KBM-7 (cell line): ENCODE results near the gene FCHO2.
"Not testable (repeated sequence)": the region's sequence is repeated elsewhere in the genome, so short reads cannot be mapped to it uniquely, and the experiment has no call there.

ENCODE experiments used
- DNase-seq: peaks from one replicate; pipeline ENCODE4 v3.0.0-alpha.2; 2015
- in situ Hi-C: fragments of 300-500 bp; cut with MboI; formaldehyde crosslinking; loops from 2 replicates; pipeline ENCODE4 v1.14.3; 2020; ENCODE audit warnings: low sequenced_read_pairs, low pct_unique_long_range_greater_than_20kb, mixed read lengths

FCHO2 gene

GRCh38 chr5:72955768-72956323, at the start of gene FCHO2:
Gene FCHO2, plus strand, starts transcription at chr5:72956041. Its CDS starts 56 bp downstream, at chr5:72956097.
- in situ Hi-C loops: no loop called here

GRCh38 chr5:72906806-72907205, 49.0 kb upstream of the FCHO2 start:
- DNase-seq: no peak
- in situ Hi-C loops: no loop called here

More at GRCh38 chr5:72955768-72956323, at the start of gene FCHO2:
- DNase-seq: peak; percentile 93

GRCh38 chr5:72908664-72909063, 47.2 kb upstream of the FCHO2 start:
- in situ Hi-C loops: no loop called here
- DNase-seq: no peak

- DNase-seq: no peak
- in situ Hi-C loops: no loop called here
Observed at GRCh38 chr5:72917371-72917776, 38.5 kb upstream of the FCHO2 start.

GRCh38 chr5:72920690-72921502, 34.9 kb upstream of the FCHO2 start:
- in situ Hi-C loops: no loop called here
- peak; percentile 53 for DNase-seq

- in situ Hi-C loops: no loop called here
- no peak for DNase-seq
Observed at GRCh38 chr5:72921886-72922285, 34.0 kb upstream of the FCHO2 start.

- in situ Hi-C loops: no loop called here
- DNase-seq: no peak
Observed at GRCh38 chr5:72922422-72922821, 33.4 kb upstream of the FCHO2 start.

- in situ Hi-C loops: loop anchor here (25.0 kb wide), 1 partner anchor 287 kb away; no protein-coding TSS in a partner anchor
Observed at GRCh38 chr5:72925336-72926010, 30.4 kb upstream of the FCHO2 start.

GRCh38 chr5:72932686-72933085, 23.2 kb upstream of the FCHO2 start:
- in situ Hi-C loops: loop anchor here (25.0 kb wide), 1 partner anchor 280 kb away; no protein-coding TSS in a partner anchor
- not testable (repeated sequence) for DNase-seq

More at GRCh38 chr5:72925336-72926010, 30.4 kb upstream of the FCHO2 start:
- no peak for DNase-seq

- in situ Hi-C loops: loop anchor here (25.0 kb wide), 1 partner anchor 277 kb away; no protein-coding TSS in a partner anchor
- DNase-seq: not testable (repeated sequence)
Observed at GRCh38 chr5:72934953-72935725, 20.7 kb upstream of the FCHO2 start.

- in situ Hi-C loops: loop anchor here (25.0 kb wide), 1 partner anchor 275 kb away; no protein-coding TSS in a partner anchor
- no peak for DNase-seq
Observed at GRCh38 chr5:72936893-72937292, 18.9 kb upstream of the FCHO2 start.

- DNase-seq: peak; percentile 73
Observed at GRCh38 chr5:72937517-72938061, 18.3 kb upstream of the FCHO2 start.

GRCh38 chr5:72938206-72938605, 17.6 kb upstream of the FCHO2 start:
- in situ Hi-C loops: loop anchor here (25.0 kb wide), 1 partner anchor 274 kb away; no protein-coding TSS in a partner anchor
- DNase-seq: no peak

More at GRCh38 chr5:72937517-72938061, 18.3 kb upstream of the FCHO2 start:
- in situ Hi-C loops: loop anchor here (25.0 kb wide), 1 partner anchor 275 kb away; no protein-coding TSS in a partner anchor

- in situ Hi-C loops: loop anchor here (25.0 kb wide), 1 partner anchor 272 kb away; no protein-coding TSS in a partner anchor
- DNase-seq: peak; percentile 39
Observed at GRCh38 chr5:72940082-72940481, 15.8 kb upstream of the FCHO2 start.

GRCh38 chr5:72943307-72943706, 12.5 kb upstream of the FCHO2 start:
- no peak for DNase-seq
- in situ Hi-C loops: loop anchor here (25.0 kb wide), 1 partner anchor 269 kb away; no protein-coding TSS in a partner anchor

- no peak for DNase-seq
- in situ Hi-C loops: loop anchor here (25.0 kb wide), 1 partner anchor 265 kb away; no protein-coding TSS in a partner anchor
Observed at GRCh38 chr5:72947498-72947897, 8.3 kb upstream of the FCHO2 start.

GRCh38 chr5:72949481-72949880, 6.4 kb upstream of the FCHO2 start:
- in situ Hi-C loops: loop anchor here (25.0 kb wide), 1 partner anchor 263 kb away; no protein-coding TSS in a partner anchor
- no peak for DNase-seq
